Measurements from ENCODE around the gene SLC9A8.

DNA sequence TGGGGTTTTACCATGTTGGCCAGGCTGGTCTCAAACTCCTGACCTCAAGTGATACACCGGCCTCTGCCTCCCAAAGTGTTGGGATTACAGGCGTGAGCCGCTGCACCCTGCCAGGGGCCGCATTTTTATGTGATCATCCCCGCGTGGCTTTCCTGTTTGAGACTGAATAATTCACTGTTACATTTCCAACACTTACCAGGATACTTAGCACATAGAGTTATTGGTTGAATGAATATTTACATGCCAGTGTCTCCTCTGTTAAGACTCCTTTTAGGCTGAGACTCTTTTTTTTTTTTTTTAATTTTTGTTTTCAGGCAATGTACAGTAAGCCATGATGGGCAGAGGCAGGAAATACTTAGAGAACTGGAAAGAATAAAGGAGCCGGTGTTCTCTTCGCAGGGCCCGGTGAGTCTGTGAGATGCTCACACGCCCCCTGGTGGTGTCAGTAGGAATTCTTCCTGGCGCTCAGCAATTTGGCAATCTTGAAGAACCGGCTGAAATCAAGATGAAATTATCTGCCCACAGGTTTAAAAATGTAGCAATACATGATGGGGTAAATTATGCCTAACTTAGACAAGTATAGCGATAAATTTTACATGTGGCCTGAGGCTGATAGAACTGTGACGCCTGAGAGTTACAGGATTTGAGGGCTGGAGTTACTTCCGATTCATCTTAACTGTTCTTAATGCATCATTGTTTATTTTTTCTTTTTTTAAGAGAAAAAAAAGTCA, 115.9 kb downstream of the SLC9A8 start:
- no peak for TF ChIP-seq POLR2AphosphoS5 (IDR thresholded peaks at IDR 0.05; ENCODE audit: borderline replicate concordance, low read depth, low read length)
- no peak for TF ChIP-seq EZH2 (IDR thresholded peaks at IDR 0.05)
